ENCODE results near the gene LRP5. TPM values are rescaled to one million over a fixed set of nuclear protein-coding genes. Genes with fewer than 3 reads are reported as not detected.

LRP5 gene
- total and polyA plus RNA-seq, 2 experiments from 2014 or later, result 26.9 to 51.1 TPM

DNA sequence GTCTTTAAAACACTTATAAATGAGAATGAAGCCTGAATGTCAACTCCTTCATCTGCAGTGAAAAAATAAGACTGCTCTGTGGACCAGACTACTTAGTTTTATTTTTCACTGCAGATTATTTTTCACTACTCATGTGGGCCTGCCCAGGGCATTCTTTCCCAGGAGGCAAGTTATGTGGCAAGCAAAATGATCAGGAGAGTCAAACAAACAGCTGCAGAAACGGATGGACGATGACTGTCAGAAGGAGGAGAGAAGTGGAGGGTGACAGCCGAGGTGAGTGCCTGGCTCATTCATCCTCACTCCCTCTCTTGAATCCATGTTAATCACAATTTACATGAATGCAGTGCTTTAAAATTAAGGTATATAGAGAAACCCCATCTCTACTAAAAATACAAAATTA lies 5.8 kb upstream of the LRP5 start (continued):
- TF ChIP-seq, protein P1, sequence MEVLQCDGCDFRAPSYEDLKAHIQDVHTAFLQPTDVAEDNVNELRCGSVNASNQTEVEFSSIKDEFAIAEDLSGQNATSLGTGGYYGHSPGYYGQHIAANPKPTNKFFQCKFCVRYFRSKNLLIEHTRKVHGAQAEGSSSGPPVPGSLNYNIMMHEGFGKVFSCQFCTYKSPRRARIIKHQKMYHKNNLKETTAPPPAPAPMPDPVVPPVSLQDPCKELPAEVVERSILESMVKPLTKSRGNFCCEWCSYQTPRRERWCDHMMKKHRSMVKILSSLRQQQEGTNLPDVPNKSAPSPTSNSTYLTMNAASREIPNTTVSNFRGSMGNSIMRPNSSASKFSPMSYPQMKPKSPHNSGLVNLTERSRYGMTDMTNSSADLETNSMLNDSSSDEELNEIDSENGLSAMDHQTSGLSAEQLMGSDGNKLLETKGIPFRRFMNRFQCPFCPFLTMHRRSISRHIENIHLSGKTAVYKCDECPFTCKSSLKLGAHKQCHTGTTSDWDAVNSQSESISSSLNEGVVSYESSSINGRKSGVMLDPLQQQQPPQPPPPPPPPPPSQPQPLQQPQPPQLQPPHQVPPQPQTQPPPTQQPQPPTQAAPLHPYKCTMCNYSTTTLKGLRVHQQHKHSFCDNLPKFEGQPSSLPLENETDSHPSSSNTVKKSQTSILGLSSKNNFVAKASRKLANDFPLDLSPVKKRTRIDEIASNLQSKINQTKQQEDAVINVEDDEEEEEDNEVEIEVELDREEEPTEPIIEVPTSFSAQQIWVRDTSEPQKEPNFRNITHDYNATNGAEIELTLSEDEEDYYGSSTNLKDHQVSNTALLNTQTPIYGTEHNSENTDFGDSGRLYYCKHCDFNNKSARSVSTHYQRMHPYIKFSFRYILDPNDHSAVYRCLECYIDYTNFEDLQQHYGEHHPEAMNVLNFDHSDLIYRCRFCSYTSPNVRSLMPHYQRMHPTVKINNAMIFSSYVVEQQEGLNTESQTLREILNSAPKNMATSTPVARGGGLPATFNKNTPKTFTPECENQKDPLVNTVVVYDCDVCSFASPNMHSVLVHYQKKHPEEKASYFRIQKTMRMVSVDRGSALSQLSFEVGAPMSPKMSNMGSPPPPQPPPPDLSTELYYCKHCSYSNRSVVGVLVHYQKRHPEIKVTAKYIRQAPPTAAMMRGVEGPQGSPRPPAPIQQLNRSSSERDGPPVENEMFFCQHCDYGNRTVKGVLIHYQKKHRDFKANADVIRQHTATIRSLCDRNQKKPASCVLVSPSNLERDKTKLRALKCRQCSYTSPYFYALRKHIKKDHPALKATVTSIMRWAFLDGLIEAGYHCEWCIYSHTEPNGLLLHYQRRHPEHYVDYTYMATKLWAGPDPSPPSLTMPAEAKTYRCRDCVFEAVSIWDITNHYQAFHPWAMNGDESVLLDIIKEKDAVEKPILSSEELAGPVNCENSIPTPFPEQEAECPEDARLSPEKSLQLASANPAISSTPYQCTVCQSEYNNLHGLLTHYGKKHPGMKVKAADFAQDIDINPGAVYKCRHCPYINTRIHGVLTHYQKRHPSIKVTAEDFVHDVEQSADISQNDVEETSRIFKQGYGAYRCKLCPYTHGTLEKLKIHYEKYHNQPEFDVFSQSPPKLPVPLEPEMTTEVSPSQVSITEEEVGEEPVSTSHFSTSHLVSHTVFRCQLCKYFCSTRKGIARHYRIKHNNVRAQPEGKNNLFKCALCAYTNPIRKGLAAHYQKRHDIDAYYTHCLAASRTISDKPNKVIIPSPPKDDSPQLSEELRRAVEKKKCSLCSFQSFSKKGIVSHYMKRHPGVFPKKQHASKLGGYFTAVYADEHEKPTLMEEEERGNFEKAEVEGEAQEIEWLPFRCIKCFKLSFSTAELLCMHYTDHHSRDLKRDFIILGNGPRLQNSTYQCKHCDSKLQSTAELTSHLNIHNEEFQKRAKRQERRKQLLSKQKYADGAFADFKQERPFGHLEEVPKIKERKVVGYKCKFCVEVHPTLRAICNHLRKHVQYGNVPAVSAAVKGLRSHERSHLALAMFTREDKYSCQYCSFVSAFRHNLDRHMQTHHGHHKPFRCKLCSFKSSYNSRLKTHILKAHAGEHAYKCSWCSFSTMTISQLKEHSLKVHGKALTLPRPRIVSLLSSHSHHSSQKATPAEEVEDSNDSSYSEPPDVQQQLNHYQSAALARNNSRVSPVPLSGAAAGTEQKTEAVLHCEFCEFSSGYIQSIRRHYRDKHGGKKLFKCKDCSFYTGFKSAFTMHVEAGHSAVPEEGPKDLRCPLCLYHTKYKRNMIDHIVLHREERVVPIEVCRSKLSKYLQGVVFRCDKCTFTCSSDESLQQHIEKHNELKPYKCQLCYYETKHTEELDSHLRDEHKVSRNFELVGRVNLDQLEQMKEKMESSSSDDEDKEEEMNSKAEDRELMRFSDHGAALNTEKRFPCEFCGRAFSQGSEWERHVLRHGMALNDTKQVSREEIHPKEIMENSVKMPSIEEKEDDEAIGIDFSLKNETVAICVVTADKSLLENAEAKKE (CRISPR knock-in tag; IDR thresholded peaks at IDR 0.05), result no peak
- no peak for TF ChIP-seq EZH2phosphoT487 (IDR thresholded peaks at IDR 0.05; ENCODE audit: unreplicated experiment)
- TF ChIP-seq, protein P2, sequence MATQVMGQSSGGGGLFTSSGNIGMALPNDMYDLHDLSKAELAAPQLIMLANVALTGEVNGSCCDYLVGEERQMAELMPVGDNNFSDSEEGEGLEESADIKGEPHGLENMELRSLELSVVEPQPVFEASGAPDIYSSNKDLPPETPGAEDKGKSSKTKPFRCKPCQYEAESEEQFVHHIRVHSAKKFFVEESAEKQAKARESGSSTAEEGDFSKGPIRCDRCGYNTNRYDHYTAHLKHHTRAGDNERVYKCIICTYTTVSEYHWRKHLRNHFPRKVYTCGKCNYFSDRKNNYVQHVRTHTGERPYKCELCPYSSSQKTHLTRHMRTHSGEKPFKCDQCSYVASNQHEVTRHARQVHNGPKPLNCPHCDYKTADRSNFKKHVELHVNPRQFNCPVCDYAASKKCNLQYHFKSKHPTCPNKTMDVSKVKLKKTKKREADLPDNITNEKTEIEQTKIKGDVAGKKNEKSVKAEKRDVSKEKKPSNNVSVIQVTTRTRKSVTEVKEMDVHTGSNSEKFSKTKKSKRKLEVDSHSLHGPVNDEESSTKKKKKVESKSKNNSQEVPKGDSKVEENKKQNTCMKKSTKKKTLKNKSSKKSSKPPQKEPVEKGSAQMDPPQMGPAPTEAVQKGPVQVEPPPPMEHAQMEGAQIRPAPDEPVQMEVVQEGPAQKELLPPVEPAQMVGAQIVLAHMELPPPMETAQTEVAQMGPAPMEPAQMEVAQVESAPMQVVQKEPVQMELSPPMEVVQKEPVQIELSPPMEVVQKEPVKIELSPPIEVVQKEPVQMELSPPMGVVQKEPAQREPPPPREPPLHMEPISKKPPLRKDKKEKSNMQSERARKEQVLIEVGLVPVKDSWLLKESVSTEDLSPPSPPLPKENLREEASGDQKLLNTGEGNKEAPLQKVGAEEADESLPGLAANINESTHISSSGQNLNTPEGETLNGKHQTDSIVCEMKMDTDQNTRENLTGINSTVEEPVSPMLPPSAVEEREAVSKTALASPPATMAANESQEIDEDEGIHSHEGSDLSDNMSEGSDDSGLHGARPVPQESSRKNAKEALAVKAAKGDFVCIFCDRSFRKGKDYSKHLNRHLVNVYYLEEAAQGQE (IDR thresholded peaks at IDR 0.05; ENCODE audit: unreplicated experiment), result no peak

DNA sequence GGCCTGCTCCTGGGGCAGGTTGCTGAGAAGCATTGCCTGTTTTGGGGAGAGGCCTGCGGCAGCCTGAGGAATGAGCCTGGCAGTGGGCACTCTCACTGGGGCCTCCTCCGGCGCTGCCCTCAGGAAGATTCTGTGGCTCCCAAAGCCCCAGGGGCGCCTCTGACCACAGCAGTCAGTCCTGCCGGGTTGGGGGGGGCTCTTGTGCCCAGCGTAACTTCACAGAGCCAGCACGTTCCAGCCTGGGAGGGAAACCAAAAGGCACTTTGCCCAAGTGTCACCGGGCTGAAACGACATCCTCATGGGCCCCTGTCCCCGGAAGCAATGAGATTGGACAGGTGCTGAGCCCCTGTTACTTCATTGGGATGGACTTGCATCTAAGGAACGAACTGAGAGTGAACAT lies 4.3 kb upstream of the LRP5 start:
- peaks cover 7% of the 10 kb centered on the region; the same call in 1 of the 2 replicates for H3K4me1 ChIP-seq (ENCODE audit: insufficient read depth)
- ATAC-seq (no peak), DNase-seq (ENCODE audit: low spot score) (no peak)
- H3K36me3 ChIP-seq (ENCODE audit: insufficient read depth), result no peaks in the 10 kb centered on the region
- 0 out of 2 replicates have a peak, but pooled peaks cover 2% of the 10 kb centered on the region for H3K9me2 ChIP-seq (ENCODE audit: insufficient read depth)
- peak overlapping the region; percentile 52 for H2AFZ ChIP-seq
- Mint-ChIP-seq H3K4me1 (peaks cover 15% of the 10 kb centered on the region), H3K27me3 (ENCODE audit: insufficient read depth, low read depth, poor library complexity) (peaks cover 10% of the 10 kb centered on the region), H3K27ac (no peak overlapping the region), H3K4me3 (no peak overlapping the region), H3K9me3 (peaks cover 29% of the 10 kb centered on the region), H3K36me3 (ENCODE audit: low read depth) (peaks cover 15% of the 10 kb centered on the region)
- no peak overlapping the region for H3K4me3 ChIP-seq
- H3K27ac ChIP-seq (ENCODE audit: low read depth), result no peak overlapping the region
- no peaks in the 10 kb centered on the region for H3K79me2 ChIP-seq (replicated peaks; ENCODE audit: insufficient read depth)
- peaks cover 9% of the 10 kb centered on the region for H3F3A ChIP-seq (replicated peaks; ENCODE audit: low read depth)
- H3K4me2 ChIP-seq, result no peak overlapping the region
- peaks cover 12% of the 10 kb centered on the region; the same call in 1 of the 2 replicates for H3K27me3 ChIP-seq (ENCODE audit: insufficient read depth)
- H4K20me1 ChIP-seq (replicated peaks; ENCODE audit: insufficient read depth), result no peaks in the 10 kb centered on the region
- TF ChIP-seq ZNF114 (CRISPR knock-in tag; IDR thresholded peaks at IDR 0.05), result no peak
- TF ChIP-seq, protein P3, sequence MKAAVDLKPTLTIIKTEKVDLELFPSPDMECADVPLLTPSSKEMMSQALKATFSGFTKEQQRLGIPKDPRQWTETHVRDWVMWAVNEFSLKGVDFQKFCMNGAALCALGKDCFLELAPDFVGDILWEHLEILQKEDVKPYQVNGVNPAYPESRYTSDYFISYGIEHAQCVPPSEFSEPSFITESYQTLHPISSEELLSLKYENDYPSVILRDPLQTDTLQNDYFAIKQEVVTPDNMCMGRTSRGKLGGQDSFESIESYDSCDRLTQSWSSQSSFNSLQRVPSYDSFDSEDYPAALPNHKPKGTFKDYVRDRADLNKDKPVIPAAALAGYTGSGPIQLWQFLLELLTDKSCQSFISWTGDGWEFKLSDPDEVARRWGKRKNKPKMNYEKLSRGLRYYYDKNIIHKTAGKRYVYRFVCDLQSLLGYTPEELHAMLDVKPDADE (IDR thresholded peaks at IDR 0.05), result no peak
- TF ChIP-seq JUNB (IDR thresholded peaks at IDR 0.05; ENCODE audit: unreplicated experiment), result no peak
- TF ChIP-seq POLR2AphosphoS5 (IDR thresholded peaks at IDR 0.05; ENCODE audit: low read depth), result no peak
- no peak for TF ChIP-seq NANOG (IDR thresholded peaks at IDR 0.05; ENCODE audit: borderline replicate concordance)
- TF ChIP-seq ZNF331 (CRISPR knock-in tag; IDR thresholded peaks at IDR 0.05; ENCODE audit: low read depth), result no peak
- TF ChIP-seq EZH2 (IDR thresholded peaks at IDR 0.05; ENCODE audit: low read depth, unreplicated experiment), result no peak
- no peak for TF ChIP-seq STAT1 (IDR thresholded peaks at IDR 0.05; ENCODE audit: unreplicated experiment)
